ENCODE measurements around the gene LARP4B. TPM values are rescaled to one million over a fixed set of nuclear protein-coding genes. Genes with fewer than 3 reads are reported as not detected.

LARP4B gene
- total and polyA plus RNA-seq, 8 donors, result 11.8 to 269 (median 54.3) TPM

- DNase-seq, result no peak
- 70 to 97% (median 94%) methylated on average over 4 of the region's 4 CpGs for WGBS, 5 donors
- no peak for TF ChIP-seq CTCF (IDR thresholded peaks at IDR 0.05)
- no peak for TF ChIP-seq POLR2AphosphoS5 (IDR thresholded peaks at IDR 0.05)
- no peak for TF ChIP-seq EP300 (IDR thresholded peaks at IDR 0.05)
- no peak for TF ChIP-seq POLR2A (IDR thresholded peaks at IDR 0.05)
- H3K9me3 ChIP-seq, result no peaks in the 10 kb centered on the region
- peaks cover 0 to 30% (median 17%) of the 10 kb centered on the region in 4 donors for H3K4me1 ChIP-seq
- no peaks in the 10 kb centered on the region for H3K27me3 ChIP-seq
- H3K27ac ChIP-seq, result no peak overlapping the region
- intact Hi-C loops (cut with DNase I; ENCODE audit: low total_unique reads), result no loop called here
- H3K4me3 ChIP-seq, result no peak overlapping the region
- H3K36me3 ChIP-seq, result peaks cover 25 to 75% (median 53%) of the 10 kb centered on the region in 4 donors
Observed at GRCh38 chr10:866577-866941, 64.9 kb downstream of the LARP4B start.

GRCh38 chr10:865924-866576 lies 65.5 kb downstream of the LARP4B start:
- peaks cover 0 to 25% (median 14%) of the 10 kb centered on the region in 4 donors for H3K4me1 ChIP-seq
- H3K27me3 ChIP-seq, result no peaks in the 10 kb centered on the region
- 95 to 100% (median 96%) methylated on average over 8 of the region's 8 CpGs for WGBS, 5 donors
- intact Hi-C loops (cut with DNase I; ENCODE audit: low total_unique reads), result no loop called here
- peaks cover 23 to 75% (median 53%) of the 10 kb centered on the region in 4 donors for H3K36me3 ChIP-seq
- H3K4me3 ChIP-seq, result no peak overlapping the region
- H3K27ac ChIP-seq, result no peak overlapping the region
- no peaks in the 10 kb centered on the region for H3K9me3 ChIP-seq
- DNase-seq, result no peak
- no peak for TF ChIP-seq EP300 (IDR thresholded peaks at IDR 0.05)
- no peak for TF ChIP-seq POLR2AphosphoS5 (IDR thresholded peaks at IDR 0.05)
- no peak for TF ChIP-seq POLR2A (IDR thresholded peaks at IDR 0.05)
- no peak for TF ChIP-seq CTCF (IDR thresholded peaks at IDR 0.05)

GRCh38 chr10:865257-865656 lies 66.2 kb downstream of the LARP4B start:
- 95 to 99% (median 96%) methylated on average over 8 of the region's 8 CpGs for WGBS, 5 donors
- DNase-seq, result no peak
- H3K9me3 ChIP-seq, result no peaks in the 10 kb centered on the region
- H3K36me3 ChIP-seq, result peaks cover 28 to 75% (median 58%) of the 10 kb centered on the region in 4 donors
- H3K4me3 ChIP-seq, result no peak overlapping the region
- H3K27me3 ChIP-seq, result no peaks in the 10 kb centered on the region
- TF ChIP-seq POLR2A (IDR thresholded peaks at IDR 0.05) (no peak), EP300 (IDR thresholded peaks at IDR 0.05) (no peak), CTCF (IDR thresholded peaks at IDR 0.05) (no peak), POLR2AphosphoS5 (IDR thresholded peaks at IDR 0.05) (no peak)
- H3K27ac ChIP-seq, result no peak overlapping the region
- H3K4me1 ChIP-seq, result peaks cover 0 to 23% (median 11%) of the 10 kb centered on the region in 4 donors
- intact Hi-C loops (cut with DNase I; ENCODE audit: low total_unique reads), result no loop called here

- Histone ChIP-seq H3K27ac (no peak overlapping the region), H3K36me3 (peaks cover 29 to 96% (median 70%) of the 10 kb centered on the region in 4 donors), H3K4me3 (no peak overlapping the region), H3K9me3 (no peaks in the 10 kb centered on the region), H3K27me3 (no peaks in the 10 kb centered on the region), H3K4me1 (peaks cover 0 to 16% (median 7%) of the 10 kb centered on the region in 4 donors)
- intact Hi-C loops (cut with DNase I; ENCODE audit: low total_unique reads), result no loop called here
- TF ChIP-seq POLR2A (IDR thresholded peaks at IDR 0.05), result no peak
- no peak for TF ChIP-seq POLR2AphosphoS5 (IDR thresholded peaks at IDR 0.05)
- no peak for DNase-seq
- WGBS, 5 donors, result 85 to 96% (median 92%) methylated on average over 4 of the region's 4 CpGs
Observed at GRCh38 chr10:860519-860918, 71.0 kb downstream of the LARP4B start.

Data from stomach (tissue), 9 donors.